ENCODE results near the gene FAM216B.

GRCh38 chr13:42807241-42807640, 25.9 kb downstream of the FAM216B start:
- TF ChIP-seq CTCF (IDR thresholded peaks at IDR 0.05; ENCODE audit: insufficient read depth, low read depth, low read length) (no peak), EZH2 (IDR thresholded peaks at IDR 0.05; ENCODE audit: insufficient read depth, low read length) (no peak)

Measured in astrocyte (in vitro differentiated cells and primary cell).